OCI-LY1 (cell line): ENCODE measurements around the gene RAB18.

Experiments used
- CTCF ChIP-seq: fragments of 200-600 bp; sonication (generic), shearing (Covaris generic); IDR thresholded peaks from 2 replicates; pipeline ENCODE4 v1.5.1; 2017; ENCODE audit warnings: mild to moderate bottlenecking, antibody characterized with exemption, low read length, moderate library complexity, mixed read lengths
- EZH2 ChIP-seq: fragments of 200-600 bp; sonication (generic), shearing (Covaris generic); IDR thresholded peaks from 2 replicates; pipeline ENCODE4 v1.8.0; 2017; ENCODE audit warnings: borderline replicate concordance, mixed run types, mild to moderate bottlenecking, antibody characterized with exemption, low read length, moderate library complexity, mixed read lengths

GRCh38 chr10:27530477-27530876 is 26.4 kb downstream of the RAB18 start:
- TF ChIP-seq CTCF (no peak), EZH2 (no peak)
